CD8-positive, alpha-beta memory T cell (primary cell): ENCODE data around the gene TBX4. TPM values are rescaled to one million over a fixed set of nuclear protein-coding genes. Genes with fewer than 3 reads are reported as not detected.
"Not testable (repeated sequence)": the region's sequence is repeated elsewhere in the genome, so short reads cannot be mapped to it uniquely, and the experiment has no call there.

ENCODE experiments used
- CTCF ChIA-PET: fragments of 350-600 bp; sonication (Branson Sonifier 250); formaldehyde crosslinking; loops from one replicate; lab custom pipeline; 2021; ENCODE audit warnings: antibody characterized with exemption; lab: Charles Lee
- POLR2A ChIA-PET: fragments of 350-600 bp; sonication (Branson Sonifier 250); formaldehyde crosslinking; loops from one replicate; lab custom pipeline; 2021; ENCODE audit warnings: antibody characterized with exemption; lab: Charles Lee
- DNase-seq, 5 donors: peaks; one replicate each; pipeline versions ENCODE4 v3.0.0 to v3.0.0-alpha.2; 2020 to 2022; ENCODE audit warnings: mixed read lengths in 1 of 5
- H3K27ac ChIP-seq: one replicate; pipeline ENCODE4 v1.7.0; 2013; ENCODE audit warnings: low read depth, mild to moderate bottlenecking, low read length, moderate library complexity
- H3K27me3 ChIP-seq: 2 replicates; pipeline ENCODE4 v1.7.0; 2013; ENCODE audit warnings: low read length, mild to moderate bottlenecking; ENCODE audit not compliant: insufficient read depth, poor library complexity, severe bottlenecking
- H3K36me3 ChIP-seq: 2 replicates; pipeline ENCODE4 v1.7.0; 2013; ENCODE audit warnings: mild to moderate bottlenecking, low read length, moderate library complexity; ENCODE audit not compliant: insufficient read depth
- H3K4me1 ChIP-seq: 2 replicates; pipeline ENCODE4 v1.7.0; 2013; ENCODE audit warnings: mild to moderate bottlenecking, low read length, moderate library complexity; ENCODE audit not compliant: insufficient read depth
- H3K4me3 ChIP-seq: 2 replicates; pipeline ENCODE4 v1.7.0; 2013; ENCODE audit warnings: mild to moderate bottlenecking, low read length
- H3K9me3 ChIP-seq: 2 replicates; pipeline ENCODE4 v1.7.0; 2013; ENCODE audit warnings: mild to moderate bottlenecking, low read length
- H3K27ac Mint-ChIP-seq, 8 donors: one replicate each; pipeline ENCODE4 v1.8.0; 2020 to 2021; ENCODE audit warnings: mixed read lengths in 8 of 8, mild to moderate bottlenecking in 6 of 8, inconsistent platforms in 3 of 8, moderate library complexity in 3 of 8
- H3K27me3 Mint-ChIP-seq, 2 donors: one replicate each; pipeline ENCODE4 v1.8.0; 2020 to 2021; ENCODE audit warnings: mixed read lengths in 2 of 2, mild to moderate bottlenecking in 1 of 2, moderate library complexity in 1 of 2
- H3K36me3 Mint-ChIP-seq, 3 donors: one replicate each; pipeline ENCODE4 v1.8.0; 2020 to 2021; ENCODE audit warnings: mixed read lengths in 3 of 3, inconsistent platforms in 1 of 3, mild to moderate bottlenecking in 1 of 3
- H3K4me1 Mint-ChIP-seq, 3 donors: one replicate each; pipeline ENCODE4 v1.8.0; 2020 to 2021; ENCODE audit warnings: mixed read lengths in 3 of 3, inconsistent platforms in 1 of 3, mild to moderate bottlenecking in 1 of 3
- H3K4me3 Mint-ChIP-seq, 7 donors: one replicate each; pipeline ENCODE4 v1.8.0; 2020 to 2021; ENCODE audit warnings: mixed read lengths in 7 of 7, mild to moderate bottlenecking in 6 of 7, moderate library complexity in 4 of 7, inconsistent platforms in 2 of 7
- H3K9me3 Mint-ChIP-seq, 5 donors: one replicate each; pipeline ENCODE4 v1.8.0; 2020 to 2022; ENCODE audit warnings: mixed read lengths in 5 of 5, mild to moderate bottlenecking in 3 of 5, moderate library complexity in 2 of 5, inconsistent platforms in 1 of 5
- polyA plus RNA-seq: library from polyadenylated mRNA; unstranded; fragments of 300-500 nt; fragmentation: Illumina TruSeq; gene quantifications from one replicate; pipeline ENCODE4 v1.2.3, GENCODE V29; 2021
- total RNA-seq, 2 experiments: library from RNA; stranded (reverse); gene quantifications; one replicate each; pipeline ENCODE4 v1.2.3, GENCODE V29; 2021

Gene TBX4
- total and polyA plus RNA-seq, 3 experiments from 2014 or later: not detected

DNA sequence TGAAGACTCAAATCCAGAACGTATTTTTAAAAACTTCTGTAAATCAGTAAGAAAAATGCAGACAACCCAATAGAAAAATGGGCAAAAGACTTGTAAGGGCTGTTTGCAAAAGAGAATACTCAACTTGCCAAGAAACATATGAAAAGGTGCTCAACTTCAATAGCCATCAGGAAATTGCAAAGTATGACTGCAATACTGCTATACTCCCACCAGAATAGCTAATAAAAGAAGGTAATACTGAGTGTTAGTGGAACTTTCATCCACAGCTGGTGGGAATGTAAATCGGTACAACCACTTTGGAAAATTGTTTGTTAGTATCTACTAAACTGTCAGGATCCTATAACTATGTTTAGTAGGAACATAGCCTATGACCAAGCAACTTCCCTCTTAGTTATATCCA, 48.1 kb downstream of the TBX4 start:
- Mint-ChIP-seq H3K36me3 (no peaks in the 10 kb centered on the region), H3K27ac (no peak overlapping the region), H3K9me3 (peaks cover 0 to 2% (median 0%) of the 10 kb centered on the region in 5 donors), H3K4me1 (peaks cover 3 to 12% (median 3%) of the 10 kb centered on the region in 3 donors), H3K27me3 (peaks cover 7 to 58% of the 10 kb centered on the region in 2 donors), H3K4me3 (no peak overlapping the region)
- Histone ChIP-seq H3K27ac (no peak overlapping the region), H3K9me3 (no peaks in the 10 kb centered on the region), H3K4me1 (no peaks in the 10 kb centered on the region), H3K36me3 (no peaks in the 10 kb centered on the region), H3K27me3 (no peaks in the 10 kb centered on the region), H3K4me3 (no peak overlapping the region)
- POLR2A ChIA-PET: no interaction called here
- DNase-seq: no peak
- CTCF ChIA-PET: no interaction called here

DNA sequence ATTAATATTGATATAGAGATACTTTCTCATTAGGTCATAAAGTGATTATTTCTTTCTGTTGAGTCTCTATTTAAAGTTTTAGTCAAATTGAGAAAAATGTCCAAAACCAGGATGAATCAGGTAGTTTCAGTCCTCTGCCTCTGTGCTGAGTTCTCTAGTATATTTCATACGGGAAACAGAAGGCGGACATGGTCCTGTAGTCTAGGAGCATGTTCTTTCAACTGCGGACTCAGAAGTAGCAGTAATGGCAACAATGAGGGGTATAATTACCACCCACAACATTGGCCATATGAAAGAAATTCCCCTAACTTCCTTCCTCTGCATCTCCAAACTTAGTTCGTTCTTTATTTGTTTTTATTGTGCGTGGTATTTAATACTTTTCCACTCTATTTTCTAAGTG, 50.1 kb downstream of the TBX4 start:
- no peak overlapping the region for H3K27ac Mint-ChIP-seq
- no peaks in the 10 kb centered on the region for H3K9me3 ChIP-seq
- peaks cover 0 to 2% (median 0%) of the 10 kb centered on the region in 5 donors for H3K9me3 Mint-ChIP-seq
- H3K36me3 Mint-ChIP-seq: no peaks in the 10 kb centered on the region
- H3K27ac ChIP-seq: no peak overlapping the region
- H3K27me3 ChIP-seq: no peaks in the 10 kb centered on the region
- H3K4me1 Mint-ChIP-seq: no peaks in the 10 kb centered on the region
- H3K36me3 ChIP-seq: no peaks in the 10 kb centered on the region
- peaks cover 6 to 59% of the 10 kb centered on the region in 2 donors for H3K27me3 Mint-ChIP-seq
- ChIA-PET CTCF (no interaction called here), POLR2A (no interaction called here)
- no peaks in the 10 kb centered on the region for H3K4me1 ChIP-seq
- H3K4me3 ChIP-seq: no peak overlapping the region
- no peak overlapping the region for H3K4me3 Mint-ChIP-seq
- DNase-seq: no peak

DNA sequence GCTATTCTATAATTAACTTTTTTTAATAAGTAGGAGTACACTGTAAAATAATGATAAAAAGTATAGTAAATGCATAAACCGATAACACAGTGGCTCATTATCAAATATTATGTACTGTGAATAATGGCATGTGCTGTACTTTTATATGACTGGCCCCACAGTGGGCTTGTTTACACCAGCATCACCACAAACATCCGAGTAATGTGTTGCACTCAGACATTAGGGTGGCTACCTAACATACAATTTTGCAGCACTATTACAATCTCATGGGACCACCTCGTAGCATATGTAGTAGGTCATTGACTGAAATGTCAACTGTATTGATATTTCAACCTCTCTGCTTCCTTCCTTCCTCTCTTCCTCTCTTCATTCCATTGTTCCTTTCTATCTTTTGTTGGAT, 51.7 kb downstream of the TBX4 start:
- peaks cover 0 to 2% (median 0%) of the 10 kb centered on the region in 5 donors for H3K9me3 Mint-ChIP-seq
- ChIA-PET CTCF (no interaction called here), POLR2A (no interaction called here)
- H3K4me1 Mint-ChIP-seq: no peaks in the 10 kb centered on the region
- H3K27me3 Mint-ChIP-seq: peaks cover 2 to 62% of the 10 kb centered on the region in 2 donors
- Histone ChIP-seq H3K36me3 (no peaks in the 10 kb centered on the region), H3K27me3 (no peaks in the 10 kb centered on the region), H3K4me3 (no peak overlapping the region), H3K4me1 (no peaks in the 10 kb centered on the region), H3K9me3 (no peaks in the 10 kb centered on the region), H3K27ac (no peak overlapping the region)
- H3K4me3 Mint-ChIP-seq: no peak overlapping the region
- H3K36me3 Mint-ChIP-seq: no peaks in the 10 kb centered on the region
- no peak overlapping the region for H3K27ac Mint-ChIP-seq
- no peak for DNase-seq

DNA sequence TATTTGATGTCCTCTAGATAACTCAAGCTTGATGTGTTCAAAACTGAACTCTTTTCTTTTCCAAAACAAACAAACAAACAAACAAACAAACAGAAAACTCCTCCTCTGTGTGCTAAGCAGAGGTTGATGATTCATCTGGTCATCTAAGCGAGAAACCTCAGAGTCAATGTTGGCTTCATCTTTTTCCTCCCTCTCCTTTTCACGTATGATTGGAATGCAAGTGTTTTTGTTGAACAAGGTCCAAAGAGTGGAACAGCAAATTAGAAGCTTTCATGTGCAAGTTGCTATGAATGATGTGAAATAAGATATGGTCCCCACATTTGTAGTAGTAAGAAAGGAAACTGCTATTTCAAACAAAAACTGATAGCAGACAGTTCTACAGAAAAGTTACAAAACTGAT, 52.5 kb downstream of the TBX4 start:
- no peaks in the 10 kb centered on the region for H3K36me3 ChIP-seq

DNA sequence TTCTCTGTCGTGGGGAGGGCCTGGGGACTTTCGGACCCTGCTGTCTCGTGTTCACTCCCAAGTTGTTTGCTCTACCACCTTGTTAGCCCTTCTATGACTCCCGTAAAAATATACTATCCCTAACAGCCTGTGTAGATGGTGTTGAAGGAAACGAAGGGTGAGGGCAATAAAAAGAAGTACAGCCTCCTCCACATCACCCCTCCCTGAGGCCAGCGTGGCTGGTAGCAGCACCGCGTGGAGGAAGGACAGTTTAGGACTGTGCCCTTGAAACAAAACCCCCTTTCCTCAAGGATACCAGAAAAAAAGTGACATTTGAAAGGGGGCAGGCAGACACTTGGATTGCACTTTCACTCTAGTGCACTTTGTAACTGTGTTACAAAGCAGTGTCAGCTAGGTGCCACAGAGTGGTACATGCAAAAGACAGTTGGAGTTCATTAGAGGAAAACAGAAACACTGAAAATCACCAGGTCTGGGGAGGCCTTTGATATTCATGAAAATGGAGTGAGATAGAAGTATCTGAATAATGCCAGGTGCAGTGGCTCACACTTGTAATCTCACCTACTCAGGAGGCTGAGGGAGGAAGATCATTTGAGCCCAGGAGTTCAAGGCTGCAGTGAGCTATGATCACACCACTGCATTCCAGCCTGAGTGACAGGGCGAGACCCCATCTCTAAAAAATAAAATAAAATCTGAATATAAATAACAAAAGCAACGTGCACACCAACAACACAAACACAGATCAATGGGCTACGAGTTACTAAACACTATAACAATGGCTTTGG, 53.8 kb downstream of the TBX4 start:
- no peak overlapping the region for H3K27ac Mint-ChIP-seq
- POLR2A ChIA-PET: no interaction called here

More for the DNA sequence above, 52.5 kb downstream of the TBX4 start:
- Mint-ChIP-seq H3K27ac (no peak overlapping the region), H3K4me3 (no peak overlapping the region), H3K9me3 (peaks cover 0 to 2% (median 0%) of the 10 kb centered on the region in 5 donors), H3K27me3 (peaks cover 2 to 64% of the 10 kb centered on the region in 2 donors), H3K36me3 (no peaks in the 10 kb centered on the region), H3K4me1 (no peaks in the 10 kb centered on the region)
- H3K27me3 ChIP-seq: no peaks in the 10 kb centered on the region
- no peak overlapping the region for H3K4me3 ChIP-seq
- no peak for DNase-seq
- ChIA-PET POLR2A (no interaction called here), CTCF (no interaction called here)
- no peaks in the 10 kb centered on the region for H3K9me3 ChIP-seq
- H3K27ac ChIP-seq: no peak overlapping the region
- H3K4me1 ChIP-seq: no peaks in the 10 kb centered on the region

DNA sequence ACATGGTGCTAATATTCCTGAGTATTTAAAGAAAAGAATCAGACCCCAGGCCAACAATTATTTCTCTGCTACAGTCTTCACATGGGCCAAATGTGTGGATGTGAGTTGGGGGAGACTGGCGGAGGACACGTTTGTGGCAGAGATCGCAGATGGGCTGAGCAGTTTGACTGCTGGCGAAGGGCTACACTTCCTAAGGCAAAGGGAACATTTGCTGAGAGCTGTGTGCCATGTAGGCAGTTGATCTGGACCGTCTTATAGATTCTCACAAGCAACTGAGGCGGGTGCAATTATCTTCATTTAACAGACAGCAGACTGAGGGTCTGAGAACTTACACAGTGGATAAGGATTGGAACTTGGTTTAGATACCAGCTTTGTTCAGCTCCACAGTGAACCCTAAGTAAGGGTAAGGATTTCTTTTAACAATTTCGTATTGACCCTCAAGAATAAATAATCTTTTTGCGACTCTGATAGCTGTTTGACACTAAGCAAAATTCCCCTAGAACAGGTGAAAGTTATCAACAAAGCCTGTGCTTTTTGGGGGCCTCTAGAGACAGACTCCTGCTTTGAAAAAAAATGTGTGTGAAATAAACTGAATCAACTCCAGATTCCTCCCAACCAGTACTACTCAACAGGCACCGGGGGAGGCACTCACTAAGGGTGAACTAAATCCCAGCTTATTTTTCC, 55.3 kb downstream of the TBX4 start:
- H3K9me3 Mint-ChIP-seq: peaks cover 0 to 2% (median 0%) of the 10 kb centered on the region in 5 donors
- no peak for DNase-seq
- Histone ChIP-seq H3K36me3 (no peaks in the 10 kb centered on the region), H3K27ac (no peak overlapping the region), H3K27me3 (peaks cover 6% of the 10 kb centered on the region), H3K9me3 (no peaks in the 10 kb centered on the region), H3K4me3 (no peak overlapping the region), H3K4me1 (no peaks in the 10 kb centered on the region)
- H3K27me3 Mint-ChIP-seq: peaks cover 0 to 60% of the 10 kb centered on the region in 2 donors
- no peaks in the 10 kb centered on the region for H3K4me1 Mint-ChIP-seq
- no peak overlapping the region for H3K27ac Mint-ChIP-seq
- ChIA-PET CTCF (no interaction called here), POLR2A (no interaction called here)
- no peak overlapping the region for H3K4me3 Mint-ChIP-seq
- H3K36me3 Mint-ChIP-seq: no peaks in the 10 kb centered on the region

More for the DNA sequence above, 53.8 kb downstream of the TBX4 start:
- no peaks in the 10 kb centered on the region for H3K4me1 ChIP-seq
- no peaks in the 10 kb centered on the region for H3K36me3 ChIP-seq
- H3K27me3 ChIP-seq: peaks cover 6% of the 10 kb centered on the region
- H3K36me3 Mint-ChIP-seq: no peaks in the 10 kb centered on the region
- no peak overlapping the region for H3K4me3 ChIP-seq
- H3K9me3 Mint-ChIP-seq: peaks cover 0 to 2% (median 0%) of the 10 kb centered on the region in 5 donors
- CTCF ChIA-PET: no interaction called here
- H3K4me1 Mint-ChIP-seq: no peaks in the 10 kb centered on the region
- DNase-seq: no peak
- peaks cover 0 to 64% of the 10 kb centered on the region in 2 donors for H3K27me3 Mint-ChIP-seq
- no peak overlapping the region for H3K4me3 Mint-ChIP-seq
- no peak overlapping the region for H3K27ac ChIP-seq
- H3K9me3 ChIP-seq: no peaks in the 10 kb centered on the region

DNA sequence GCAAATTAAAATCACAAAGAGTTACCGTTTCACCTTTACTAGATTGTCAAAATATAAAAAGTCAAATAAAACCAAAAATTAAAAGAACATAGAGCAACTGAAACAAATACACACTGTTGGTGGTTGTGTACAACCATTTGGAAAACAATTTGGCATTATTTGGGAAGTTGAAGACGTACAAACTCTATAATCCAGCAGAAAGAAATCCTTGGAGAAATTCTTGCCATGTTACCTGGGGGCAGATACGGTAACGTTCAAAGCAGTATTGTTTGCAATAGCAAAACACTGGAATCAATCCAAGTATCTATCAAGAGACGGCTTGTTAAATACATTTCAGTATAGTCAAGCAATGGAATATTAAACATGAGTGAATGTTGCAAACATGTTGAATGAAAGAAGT, 56.7 kb downstream of the TBX4 start:
- H3K27me3 Mint-ChIP-seq: peaks cover 0 to 57% of the 10 kb centered on the region in 2 donors
- H3K27ac ChIP-seq: no peak overlapping the region
- ChIA-PET POLR2A (no interaction called here), CTCF (no interaction called here)
- H3K4me3 ChIP-seq: no peak overlapping the region
- H3K9me3 Mint-ChIP-seq: peaks cover 0 to 2% (median 0%) of the 10 kb centered on the region in 5 donors
- no peaks in the 10 kb centered on the region for H3K4me1 ChIP-seq
- H3K9me3 ChIP-seq: no peaks in the 10 kb centered on the region
- H3K4me3 Mint-ChIP-seq: no peak overlapping the region
- peaks cover 6% of the 10 kb centered on the region for H3K27me3 ChIP-seq
- no peaks in the 10 kb centered on the region for H3K36me3 ChIP-seq
- no peak for DNase-seq
- no peaks in the 10 kb centered on the region for H3K4me1 Mint-ChIP-seq
- no peak overlapping the region for H3K27ac Mint-ChIP-seq
- H3K36me3 Mint-ChIP-seq: no peaks in the 10 kb centered on the region

DNA sequence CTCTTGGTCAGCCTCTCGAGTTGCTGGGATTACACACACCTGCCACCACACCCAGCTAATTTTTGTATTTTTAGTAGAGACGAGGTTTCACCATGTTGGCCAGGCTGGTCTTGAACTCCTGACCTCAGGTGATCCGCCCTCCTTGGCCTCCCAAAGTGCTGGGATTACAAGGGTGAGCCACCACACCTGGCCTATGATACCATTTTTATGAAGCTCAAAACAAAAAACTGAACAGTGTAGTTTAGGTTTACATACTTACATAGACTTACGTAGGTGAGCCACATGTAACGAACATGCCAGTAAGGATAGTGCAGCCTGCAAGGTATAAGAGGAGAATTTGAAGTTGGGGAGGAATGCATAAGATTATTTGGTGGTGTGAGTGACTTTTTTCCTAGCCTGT, 57.2 kb downstream of the TBX4 start:
- H3K9me3 ChIP-seq, DNase-seq, H3K9me3 Mint-ChIP-seq, CTCF ChIA-PET, H3K4me3 ChIP-seq, H3K27ac Mint-ChIP-seq, H3K36me3 Mint-ChIP-seq, H3K27ac ChIP-seq, H3K4me3 Mint-ChIP-seq, H3K4me1 ChIP-seq, H3K4me1 Mint-ChIP-seq, H3K36me3 ChIP-seq, POLR2A ChIA-PET, H3K27me3 ChIP-seq: not testable (repeated sequence)
- peaks cover 0 to 57% of the 10 kb centered on the region in 2 donors for H3K27me3 Mint-ChIP-seq
